Stimulated activated CD4-positive, alpha-beta T cell treated with anti-CD3 and anti-CD28 coated beads, TNF-alpha, amount 100 ng/mL, for 1 hour (primary cell): ENCODE measurements around the gene CCDC27.
"Not testable (repeated sequence)": the region's sequence is repeated elsewhere in the genome, so short reads cannot be mapped to it uniquely, and the experiment has no call there.

Experiments used
- DNase-seq, 3 donors: peaks; one replicate each; pipeline ENCODE4 v3.0.0-alpha.2; 2020; ENCODE audit warnings: low read depth in 3 of 3, low spot score in 1 of 3

CCDC27 gene

DNA sequence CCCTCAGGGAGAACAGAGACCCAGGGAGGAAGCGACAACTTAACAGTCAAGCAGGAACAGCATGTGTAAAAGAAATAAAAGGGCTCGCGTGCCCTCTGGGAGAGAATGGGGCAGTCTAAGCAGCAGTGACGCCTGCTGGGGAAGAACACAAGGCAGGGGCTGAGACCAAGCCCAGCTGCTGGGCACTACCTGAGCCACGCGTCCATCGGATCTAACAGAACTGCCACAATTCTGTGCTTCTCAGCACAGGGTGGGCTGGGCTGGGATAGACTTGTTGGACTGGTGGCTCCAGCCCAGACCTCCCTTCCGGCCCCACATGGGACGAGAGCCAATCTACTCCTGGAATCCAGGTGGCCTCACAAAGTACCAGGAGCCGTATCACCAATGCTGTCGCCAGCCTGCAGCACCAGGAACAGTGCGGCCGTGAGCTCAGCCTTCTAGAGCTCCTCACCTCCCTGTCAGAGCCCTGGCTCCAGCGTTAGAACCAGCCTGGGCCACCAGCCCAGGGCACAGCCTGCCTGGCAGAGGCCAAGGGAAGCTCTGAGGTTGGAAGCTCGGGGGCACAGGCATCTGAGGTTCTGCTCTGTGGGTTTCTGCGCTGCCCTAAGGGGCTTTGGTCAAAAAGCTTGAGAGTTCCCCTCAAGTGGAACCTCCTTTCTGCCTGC is 36.6 kb downstream of the CCDC27 start:
- DNase-seq, result no peak

DNA sequence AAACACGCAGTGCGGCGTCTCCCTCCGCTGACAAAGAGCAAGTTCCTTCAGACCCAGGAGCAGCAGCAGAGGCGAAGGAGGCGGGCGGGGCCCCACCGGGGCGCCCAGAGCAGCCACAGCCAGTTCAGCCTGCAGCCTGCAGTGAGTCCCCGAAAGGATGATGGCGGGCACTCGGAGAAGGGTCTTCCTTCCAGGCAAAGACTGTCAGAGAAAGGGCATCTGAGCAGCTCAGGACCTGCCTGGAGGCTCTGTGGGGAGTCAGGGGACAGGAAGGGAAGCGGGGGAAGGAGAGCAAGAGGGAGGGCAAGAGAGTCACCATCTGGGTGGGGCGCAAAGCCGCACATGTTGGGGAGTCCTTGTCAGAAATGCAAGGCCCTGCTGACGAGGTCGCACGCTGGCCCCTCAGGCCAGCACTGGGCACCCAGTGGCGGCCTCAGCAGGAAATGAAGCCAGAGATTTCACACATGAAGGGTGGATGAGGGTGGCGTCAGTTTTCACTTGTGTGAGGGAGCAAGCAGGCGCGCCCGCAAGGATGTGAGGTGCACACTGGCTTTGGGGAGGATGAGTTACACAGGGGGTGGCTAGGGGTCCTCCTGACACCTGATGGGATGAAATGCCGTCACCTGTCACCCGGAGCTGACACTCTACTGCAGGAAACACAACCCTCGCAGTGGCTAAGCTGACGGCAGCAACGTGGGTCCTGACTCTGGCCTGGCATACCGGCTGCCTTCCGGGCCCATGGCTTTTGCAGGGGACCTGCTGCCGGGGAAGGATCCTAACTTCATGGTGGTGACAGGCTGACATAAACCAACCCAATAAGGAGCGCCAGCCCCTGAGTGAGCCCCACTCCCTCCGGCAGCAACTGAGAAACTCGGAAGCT is 37.4 kb downstream of the CCDC27 start:
- DNase-seq, result no peak

DNA sequence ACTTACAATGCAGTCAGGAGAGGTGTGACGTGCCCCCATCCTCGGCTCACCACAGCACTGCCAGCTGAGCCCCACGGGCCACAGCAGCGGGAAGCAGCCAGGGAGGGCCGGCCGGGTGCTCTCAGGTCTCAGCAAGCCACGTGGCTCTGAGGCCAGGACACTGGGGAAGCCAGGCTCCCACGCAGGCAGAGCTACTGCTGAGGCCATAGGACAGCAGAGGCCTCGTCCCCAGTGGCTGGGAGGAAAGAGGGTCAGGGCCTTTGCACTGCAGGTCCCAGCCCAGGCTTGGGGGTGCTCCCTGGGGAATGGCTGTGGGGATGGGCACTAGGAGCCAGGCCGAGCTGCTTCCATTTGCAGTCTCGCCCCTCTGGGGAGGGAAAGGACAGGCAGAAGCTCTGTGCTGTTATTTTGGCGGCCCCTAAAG is 38.3 kb downstream of the CCDC27 start:
- DNase-seq, result no peak

DNA sequence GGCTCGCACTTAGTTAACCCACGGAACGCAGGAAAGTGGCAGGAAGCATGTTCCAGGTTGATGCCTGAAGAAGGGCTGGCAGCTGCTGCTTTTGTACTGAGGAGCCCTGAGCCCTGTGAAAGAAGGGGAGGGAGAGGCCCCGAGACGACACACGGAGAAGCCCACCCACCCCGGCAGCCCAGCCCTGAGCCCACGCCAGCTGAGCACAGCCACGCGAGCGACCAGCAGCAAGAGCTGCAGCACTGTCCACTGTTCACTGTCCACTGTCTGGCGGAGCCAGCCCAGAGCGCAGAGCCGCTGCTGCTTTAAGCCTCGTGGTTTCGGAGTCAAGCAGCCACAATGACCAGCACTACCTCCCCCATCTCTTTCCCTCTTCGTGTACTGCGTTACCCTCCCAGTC is 38.7 kb downstream of the CCDC27 start:
- DNase-seq, result no peak

DNA sequence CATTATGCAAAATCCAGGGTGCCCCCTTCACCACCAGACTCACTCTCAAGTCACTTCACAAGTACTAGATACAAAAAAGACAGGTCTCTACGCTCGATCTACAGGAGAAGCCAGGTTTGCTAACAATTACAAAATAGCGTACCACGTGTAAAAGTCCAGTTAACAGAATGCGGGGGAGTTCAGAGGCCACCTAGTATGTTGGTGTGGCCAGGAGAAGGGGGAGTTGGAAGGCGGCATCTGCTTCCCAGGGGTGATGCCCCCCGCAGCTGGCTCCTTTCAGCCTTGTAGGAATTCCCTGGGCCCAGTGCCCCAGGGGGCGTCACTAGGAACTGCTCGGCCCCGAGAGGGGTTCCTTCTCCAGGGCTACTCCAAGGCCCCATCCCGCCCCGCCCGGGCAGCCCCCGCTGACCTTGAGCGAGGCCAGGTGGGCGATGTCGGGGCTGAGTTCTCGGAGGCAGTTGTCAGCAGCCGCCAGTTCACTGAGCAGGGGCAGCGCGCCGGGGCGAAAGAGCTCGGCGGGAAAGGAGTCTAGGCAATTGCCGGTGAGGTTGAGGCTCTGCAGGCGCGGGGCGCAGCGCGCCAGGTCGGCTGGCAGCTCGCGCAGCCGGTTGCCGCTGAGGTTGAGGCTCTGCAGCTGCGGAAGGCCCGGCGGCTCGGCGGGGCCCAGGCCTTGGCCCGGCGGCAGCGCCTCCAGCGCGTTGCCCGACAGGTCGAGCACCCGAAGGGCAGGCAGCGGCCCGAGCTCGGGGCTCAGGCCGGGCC is 43.4 kb downstream of the CCDC27 start:
- DNase-seq, result no peak

DNA sequence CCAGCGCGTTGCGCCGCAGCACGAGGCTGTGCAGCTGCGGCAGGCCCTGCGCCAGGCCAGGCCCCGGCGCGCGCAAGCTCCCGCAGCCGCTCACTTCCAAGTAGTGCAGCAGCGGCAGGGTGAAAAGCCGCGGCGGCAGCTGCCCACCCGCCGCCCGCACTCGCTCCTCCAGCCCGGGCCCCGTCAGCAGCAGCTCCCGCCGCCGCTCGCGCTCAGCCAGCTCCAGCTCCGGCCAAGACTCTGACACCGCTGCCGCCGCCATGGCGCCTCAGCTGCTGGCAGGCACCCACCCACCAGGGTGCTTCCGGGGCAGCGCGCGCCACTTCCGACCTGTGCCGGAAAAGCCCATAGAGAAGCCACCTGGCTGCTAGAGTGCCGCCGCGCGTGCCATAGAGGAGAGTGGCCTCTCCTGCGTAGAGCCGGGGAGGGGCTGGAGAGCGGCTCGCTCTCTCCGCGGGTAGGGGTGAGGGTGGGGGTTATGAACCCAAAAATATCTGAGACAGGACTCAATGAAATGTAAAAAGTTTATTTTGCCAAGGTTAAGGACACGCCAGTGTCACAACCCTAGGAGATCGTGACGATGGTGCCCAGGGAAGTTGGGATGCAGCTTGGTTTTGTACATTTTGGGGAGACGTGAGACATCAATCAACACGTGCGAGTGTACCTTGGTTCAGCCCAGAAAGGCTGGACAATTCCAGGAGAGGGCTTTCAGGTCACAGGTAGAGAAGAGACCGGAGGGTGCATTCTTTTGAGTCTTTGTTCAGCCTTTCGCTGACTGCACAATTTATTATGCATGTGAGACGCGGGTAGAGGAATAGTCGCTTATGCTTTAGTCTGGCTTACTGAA is 44.2 kb downstream of the CCDC27 start, which contains the start of gene LRRC47:
TSS of gene LRRC47 (minus strand) at position 284 of the 847 bp plus-strand sequence. CDS start at position 262, 22 bp downstream.
- DNase-seq, result peak; percentile 80 to 91 (median 85)

DNA sequence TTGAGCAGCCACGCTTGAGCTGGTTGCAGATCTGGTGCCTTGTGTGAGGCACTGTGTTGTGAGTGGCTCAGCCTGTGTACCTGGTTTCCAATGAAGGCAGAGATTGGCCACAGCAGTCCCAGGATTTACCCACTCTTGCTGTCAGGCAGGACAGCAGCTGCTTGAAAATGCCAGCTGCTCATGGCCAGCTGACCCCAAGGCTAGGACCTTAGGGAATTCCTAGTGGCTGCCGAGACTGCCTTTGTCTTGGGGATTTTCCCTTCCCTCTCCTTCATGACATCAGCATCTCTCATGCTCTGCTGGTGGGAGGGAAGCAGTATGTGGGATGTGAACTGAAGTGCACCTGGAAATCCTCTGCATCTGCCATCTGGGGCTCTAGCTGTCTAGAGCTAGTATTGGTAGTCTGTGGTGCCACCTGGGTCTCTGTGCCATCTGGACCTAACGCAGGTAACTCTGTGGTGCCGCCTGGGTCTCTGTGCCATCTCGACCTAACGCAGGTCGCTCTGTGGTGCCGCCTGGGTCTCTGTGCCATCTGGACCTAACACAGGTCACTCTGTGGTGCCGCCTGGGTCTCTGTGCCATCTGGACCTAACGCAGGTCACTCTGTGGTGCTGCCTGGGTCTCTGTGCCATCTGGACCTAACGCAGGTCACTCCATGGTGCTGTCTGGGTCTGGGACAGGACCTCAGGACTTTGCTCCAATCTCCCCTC is 47.9 kb downstream of the CCDC27 start:
- DNase-seq, result no peak

DNA sequence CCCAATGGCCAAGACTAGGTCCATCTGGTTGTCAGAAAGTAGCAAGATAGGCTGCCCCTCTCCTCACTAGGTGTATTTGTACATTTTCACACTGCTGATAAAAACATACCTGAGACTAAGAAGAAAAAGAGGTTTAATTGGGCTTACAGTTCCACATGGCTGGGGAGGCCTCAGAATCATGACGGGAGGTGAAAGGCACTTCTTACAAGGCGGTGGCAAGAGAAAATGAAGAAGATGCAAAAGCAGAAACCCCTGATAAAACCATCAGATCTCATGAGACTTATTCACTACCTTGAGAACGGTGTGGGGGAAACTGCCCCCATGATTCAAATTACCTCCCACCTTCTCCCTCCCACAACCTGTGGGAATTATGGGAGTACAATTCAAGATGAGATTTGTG is 48.5 kb downstream of the CCDC27 start:
- not testable (repeated sequence) for DNase-seq

DNA sequence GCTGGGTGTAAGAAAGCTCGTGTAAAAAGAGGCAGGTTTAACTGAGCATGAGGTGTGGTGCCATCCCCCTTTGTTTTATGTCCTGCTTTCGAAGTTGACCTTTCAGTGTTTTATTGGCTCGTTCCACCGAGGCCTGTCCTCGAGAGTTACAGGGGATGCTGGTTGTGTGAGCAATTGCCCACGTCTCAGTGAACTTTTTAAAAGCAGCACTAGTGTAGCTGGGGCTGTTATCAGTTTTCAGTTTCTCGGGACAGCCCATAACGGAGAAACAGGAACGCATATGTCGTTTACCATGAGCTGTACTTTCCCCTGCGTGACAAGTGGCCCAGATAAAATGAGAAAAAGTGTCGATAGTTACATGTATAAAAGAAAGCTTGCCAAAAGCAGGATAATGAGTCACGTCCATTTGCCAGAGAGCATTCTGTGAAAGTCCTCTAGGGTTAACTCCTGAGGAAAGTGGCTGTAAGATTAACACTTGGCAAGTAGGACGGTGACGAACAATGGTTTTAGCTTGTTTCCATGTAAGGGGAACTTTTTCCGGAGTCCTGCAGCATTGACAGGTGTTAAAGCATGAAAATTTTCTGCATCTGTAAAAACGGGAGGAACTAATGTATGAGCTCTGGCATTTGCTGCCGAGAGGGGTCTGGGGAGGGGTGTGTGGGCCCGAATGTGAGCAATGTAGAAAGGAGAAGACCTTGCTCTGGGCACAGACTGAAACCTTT is 51.8 kb downstream of the CCDC27 start:
- no peak for DNase-seq

DNA sequence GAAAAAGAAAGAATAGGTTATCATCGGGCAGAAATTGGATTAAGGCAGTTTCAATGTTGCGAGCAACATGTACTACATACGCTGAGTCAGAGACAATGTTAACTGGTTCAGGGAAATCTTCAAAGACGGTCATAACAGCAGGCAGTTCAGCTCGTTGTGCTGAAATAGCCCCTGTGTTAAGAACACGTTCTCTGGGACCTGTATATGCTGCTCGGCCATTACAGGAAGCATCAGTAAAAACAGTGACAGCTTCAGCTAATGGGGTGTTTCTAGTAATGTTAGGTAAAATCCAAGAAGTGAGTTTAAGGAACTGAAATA is 52.3 kb downstream of the CCDC27 start:
- DNase-seq, result not testable (repeated sequence)

DNA sequence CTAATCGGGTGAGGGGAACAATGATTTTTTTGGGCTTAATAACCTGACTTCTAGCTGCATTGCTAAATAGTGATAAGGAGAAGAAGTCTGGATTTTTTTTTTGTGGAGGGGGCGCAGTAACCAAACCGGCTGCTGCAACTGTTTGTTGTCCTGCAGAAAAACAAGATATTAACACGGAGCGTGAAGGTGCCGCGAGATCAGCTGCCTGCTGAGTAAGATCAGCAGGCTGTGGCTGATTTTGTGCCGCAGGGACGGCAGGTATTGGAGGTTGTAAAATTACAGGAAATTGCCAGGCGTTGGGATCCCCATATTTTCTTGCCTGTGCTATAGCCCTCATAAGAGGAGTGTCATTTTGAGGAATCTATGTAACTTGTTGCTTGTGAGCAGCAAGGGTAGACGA is 52.8 kb downstream of the CCDC27 start:
- DNase-seq, result no peak

DNA sequence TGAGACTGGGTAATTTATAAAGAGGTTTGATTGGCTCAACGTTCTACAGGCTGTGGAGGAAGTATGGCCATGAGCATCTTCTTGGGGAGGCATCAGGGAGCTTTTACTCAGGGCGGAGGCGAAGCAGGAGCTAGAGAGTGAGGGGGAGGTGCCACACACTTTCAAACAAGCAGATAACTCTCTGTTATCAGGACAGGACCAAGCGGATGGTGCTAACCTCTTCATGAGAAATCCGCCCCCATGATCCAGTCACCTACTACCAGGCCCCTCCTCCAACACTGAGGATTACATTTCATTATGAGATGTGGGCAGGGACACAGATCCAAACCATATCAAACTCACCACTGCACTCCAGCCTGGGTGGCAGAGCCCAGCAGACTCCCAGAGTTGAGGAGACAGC is 55.5 kb downstream of the CCDC27 start:
- DNase-seq, result no peak

DNA sequence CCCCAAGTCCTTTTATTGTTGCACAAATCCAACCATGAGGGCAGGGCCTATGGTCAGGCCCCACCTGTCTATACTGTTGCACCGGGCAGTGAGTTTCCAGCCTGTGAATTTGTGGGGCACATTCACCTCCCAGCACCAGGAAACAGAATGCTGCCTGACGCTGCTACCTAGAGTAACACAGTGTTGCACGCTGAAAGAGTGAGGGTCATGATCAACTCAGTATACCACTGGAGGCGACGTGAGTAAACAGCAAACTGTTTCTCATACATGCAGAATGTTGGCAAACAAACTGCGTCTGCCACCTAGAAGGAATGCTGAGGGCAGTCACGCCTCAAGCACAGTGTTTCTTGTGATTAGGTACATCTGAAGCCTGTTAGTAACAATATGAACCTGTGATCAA is 57.4 kb downstream of the CCDC27 start:
- no peak for DNase-seq

DNA sequence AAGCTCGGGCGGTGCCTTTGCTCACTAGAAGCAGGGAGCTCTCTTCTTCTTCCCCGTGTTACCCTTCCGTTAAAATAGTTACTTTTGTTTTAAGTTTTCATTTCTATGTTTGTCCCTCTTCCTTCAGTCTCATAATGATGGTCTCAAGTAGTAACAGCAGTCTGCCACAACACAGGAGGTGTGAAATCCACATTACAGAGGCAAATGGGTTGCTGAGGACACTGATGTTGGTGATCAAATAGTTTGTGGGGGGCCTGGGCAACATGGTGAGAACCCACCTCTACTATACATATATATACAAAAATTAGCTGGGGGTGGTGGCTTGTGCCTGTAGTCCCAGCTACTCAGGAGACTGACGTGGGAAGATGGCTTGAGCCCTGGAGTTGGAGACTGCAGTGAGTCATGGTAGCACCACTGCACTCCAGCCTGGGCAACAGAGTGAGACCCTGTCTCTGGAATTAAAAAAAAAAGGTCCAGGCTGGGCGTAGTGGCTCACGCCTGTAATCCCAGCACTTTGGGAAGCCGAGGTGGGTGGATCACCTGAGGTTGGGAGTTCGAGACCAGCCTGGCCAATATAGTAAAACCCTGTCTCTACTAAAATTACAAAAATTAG is 58.0 kb downstream of the CCDC27 start:
- not testable (repeated sequence) for DNase-seq

DNA sequence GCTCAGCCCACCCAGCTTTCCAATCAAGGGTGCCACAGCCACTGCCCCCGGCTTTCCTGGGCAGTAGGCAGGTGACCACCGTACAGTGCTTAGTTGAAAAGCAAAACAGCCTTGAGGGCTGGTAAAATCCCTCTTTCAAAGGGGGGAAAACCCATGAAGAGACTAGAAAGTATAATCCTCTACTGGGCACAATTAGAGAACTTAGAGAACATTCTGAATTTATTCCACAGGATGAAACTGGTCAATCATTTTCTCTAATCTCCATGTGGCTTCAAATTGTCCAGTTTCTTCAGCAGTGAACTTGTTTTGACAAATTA is 59.3 kb downstream of the CCDC27 start:
- no peak for DNase-seq

DNA sequence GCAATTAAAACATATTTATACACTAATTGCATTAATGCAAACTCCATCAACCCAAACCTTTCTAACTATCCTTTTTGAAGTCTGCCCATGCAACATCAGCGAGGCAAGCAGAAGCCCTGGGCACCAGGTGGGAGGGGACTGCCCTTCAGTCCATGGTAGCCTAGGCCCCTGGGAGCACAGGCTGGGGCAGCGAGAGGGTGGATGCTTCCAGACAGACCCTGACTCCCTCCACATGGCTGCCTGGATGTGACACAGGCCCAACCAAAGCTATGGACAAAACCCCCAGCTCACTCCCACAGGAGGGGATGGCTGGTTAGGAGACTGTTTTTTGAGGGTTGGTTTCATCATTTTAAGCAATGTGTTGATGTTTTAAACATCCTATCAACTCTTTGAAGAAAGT is 61.8 kb downstream of the CCDC27 start:
- DNase-seq, result no peak

DNA sequence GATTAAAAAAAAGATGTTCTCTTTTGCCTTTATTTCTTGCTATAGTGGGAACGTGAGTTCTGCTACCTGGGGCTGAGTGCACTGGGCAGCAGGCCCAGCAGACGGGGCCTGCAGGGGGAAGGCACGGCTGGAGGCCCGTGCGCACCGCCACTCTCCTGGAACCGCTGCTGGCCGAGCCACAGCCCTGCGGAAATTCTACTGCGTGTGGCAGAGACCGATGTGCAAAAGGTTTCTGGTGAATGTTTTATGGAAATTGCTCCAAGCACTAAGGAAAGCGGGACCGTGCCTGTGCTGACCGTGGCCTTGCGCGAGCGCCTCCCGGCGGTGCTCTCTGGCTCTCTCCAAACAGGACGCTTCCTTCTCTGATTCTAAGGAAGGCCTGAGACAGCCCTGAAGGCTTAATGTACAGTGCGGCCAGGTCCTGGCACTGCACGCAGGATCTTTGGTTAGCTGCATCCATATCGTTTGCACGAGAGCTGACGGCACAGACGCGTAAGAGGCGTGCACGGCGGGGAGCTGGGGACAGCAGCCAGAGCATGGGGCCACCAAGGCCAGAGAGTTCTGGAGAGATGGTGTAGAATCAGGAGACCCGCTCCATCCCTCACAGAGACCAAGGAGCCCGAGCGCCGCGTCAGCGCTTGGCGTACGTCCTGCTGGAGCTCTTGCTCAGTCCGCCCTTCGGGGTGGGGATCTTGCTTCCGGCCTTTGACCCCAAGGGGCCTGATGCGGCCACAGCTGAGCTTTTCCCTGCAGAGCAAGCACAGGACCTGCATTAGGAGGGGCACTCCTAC is 62.7 kb downstream of the CCDC27 start:
- no peak for DNase-seq

DNA sequence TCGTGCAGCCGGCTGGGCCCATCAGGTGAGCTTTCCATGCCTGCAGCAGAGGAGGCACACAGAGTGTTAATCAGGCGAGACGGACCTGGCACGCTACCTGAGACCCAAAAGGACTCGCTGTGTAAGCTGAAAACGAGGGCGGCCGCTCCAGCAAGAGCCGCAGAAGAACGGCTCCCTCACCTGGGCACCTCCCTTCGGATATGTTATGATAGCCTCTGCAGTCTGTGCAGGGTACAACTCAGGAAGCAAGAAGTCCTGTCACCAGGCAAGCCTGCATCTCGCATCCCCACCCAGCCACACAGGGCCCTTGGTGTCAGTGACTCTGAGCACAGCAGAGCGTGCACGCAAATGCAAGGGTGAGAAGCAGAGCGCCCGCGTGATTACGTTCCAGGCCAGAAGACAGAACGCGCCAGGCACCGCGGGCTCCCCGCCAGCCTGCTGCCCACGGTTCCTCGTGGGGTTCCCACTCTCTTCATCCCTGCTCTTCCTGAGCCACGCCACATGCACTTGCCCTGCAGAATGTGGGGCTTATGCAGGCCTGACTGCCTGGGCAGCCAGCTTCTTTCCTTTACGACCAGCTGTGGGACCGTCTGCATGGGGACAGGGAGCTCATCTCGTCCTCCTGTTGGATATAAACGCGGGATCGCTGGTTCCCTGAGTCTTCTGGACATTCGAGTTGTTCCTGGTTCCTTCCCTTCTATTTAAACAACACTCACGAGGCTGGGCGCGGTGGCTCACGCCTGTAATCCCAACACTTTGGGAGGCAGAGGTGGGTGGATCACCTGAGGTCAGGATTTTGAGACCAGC is 64.3 kb downstream of the CCDC27 start:
- DNase-seq, result no peak
